Endothelial cell of umbilical vein (primary cell): ENCODE measurements around the gene CA4. TPM values are rescaled to one million over a fixed set of nuclear protein-coding genes. Genes with fewer than 3 reads are reported as not detected.

Experiments used
- BruUV-seq: library from RNA; stranded (reverse); fragments of 400-500 nt; replicated peaks from 2 replicates; lab custom pipeline; 2021; lab: Mats Ljungman, UMichigan
- CTCF ChIA-PET: fragments of 300-600, 350-600 bp; sonication (Branson Sonifier 250); formaldehyde crosslinking; loops from one replicate; lab custom pipeline; 2021; ENCODE audit warnings: antibody characterized with exemption, inconsistent platforms; lab: Charles Lee
- POLR2A ChIA-PET: fragments of 300-600, 350-600 bp; sonication (Branson Sonifier 250); formaldehyde crosslinking; loops from one replicate; lab custom pipeline; 2021; ENCODE audit warnings: antibody characterized with exemption, inconsistent platforms; lab: Charles Lee
- DNase-seq: peaks from one replicate; pipeline ENCODE4 v3.0.0-alpha.2; 2011; ENCODE audit warnings: low read depth, low spot score
- FAIRE-seq: peaks from 2 replicates; lab custom pipeline; 2011; peaks lifted over from hg19 to GRCh38; lab: Jason Lieb, UNC
- H2AFZ ChIP-seq: 2 replicates; pipeline ENCODE4 v1.6.0; 2012; ENCODE audit warnings: low read depth, low read length, control low read depth, inconsistent platforms
- H3K27ac ChIP-seq: 2 replicates; pipeline ENCODE4 v1.5.1; 2011; ENCODE audit warnings: low read depth, mild to moderate bottlenecking, control low read depth, low read length, moderate library complexity; ENCODE audit not compliant: insufficient read depth
- H3K27me3 ChIP-seq, 2 experiments: 2 replicates each; pipeline versions ENCODE4 v1.6.0 to v1.6.1; 2011; ENCODE audit warnings: low read length in 2 of 2, mixed read lengths in 1 of 2; ENCODE audit not compliant: control insufficient read depth in 2 of 2, insufficient read depth in 2 of 2
- H3K36me3 ChIP-seq, 2 experiments: 2 replicates in 1 of 2; 3 replicates in 1 of 2; pipeline ENCODE4 v1.5.1; 2011; ENCODE audit warnings: low read length in 2 of 2, mild to moderate bottlenecking in 1 of 2, moderate library complexity in 1 of 2; ENCODE audit not compliant: control insufficient read depth in 2 of 2, insufficient read depth in 2 of 2; ENCODE audit errors: extremely low read depth in 1 of 2
- H3K4me1 ChIP-seq: 3 replicates; pipeline ENCODE4 v1.5.1; 2011; ENCODE audit warnings: mild to moderate bottlenecking, low read length; ENCODE audit not compliant: control insufficient read depth, insufficient read depth; ENCODE audit errors: extremely low read depth
- H3K4me2 ChIP-seq: 2 replicates; pipeline ENCODE4 v1.6.1; 2011; ENCODE audit warnings: low read length, control low read depth, mixed read lengths; ENCODE audit not compliant: insufficient read depth
- H3K4me3 ChIP-seq, 3 experiments: fragments of 200-600 bp in 1 of 3; sonication (generic), shearing (Covaris generic) in 1 of 3; replicated peaks in 1 of 3; 2 replicates each; pipeline ENCODE4 v1.5.1; 2011 to 2016; ENCODE audit warnings: control low read depth in 3 of 3, low read length in 3 of 3, mild to moderate bottlenecking in 2 of 3, inconsistent platforms in 1 of 3, low read depth in 1 of 3, moderate library complexity in 1 of 3; ENCODE audit not compliant: insufficient read depth in 1 of 3
- H3K79me2 ChIP-seq: 2 replicates; pipeline ENCODE4 v1.6.0; 2012; ENCODE audit warnings: low read length, inconsistent platforms; ENCODE audit not compliant: control insufficient read depth, insufficient read depth
- H3K9ac ChIP-seq: replicated peaks from 2 replicates; pipeline ENCODE3; 2011; ENCODE audit warnings: low read length, control low read depth; ENCODE audit not compliant: insufficient read depth; ENCODE audit errors: extremely low read depth
- H3K9me1 ChIP-seq: replicated peaks from 3 replicates; pipeline ENCODE4 v1.6.0; 2011; ENCODE audit warnings: mild to moderate bottlenecking, low read length; ENCODE audit not compliant: control insufficient read depth, insufficient read depth; ENCODE audit errors: extremely low read depth
- H3K9me3 ChIP-seq: replicated peaks from 2 replicates; pipeline ENCODE4 v1.5.1; 2012; ENCODE audit warnings: low read length, inconsistent platforms; ENCODE audit not compliant: control insufficient read depth, insufficient read depth
- H4K20me1 ChIP-seq: replicated peaks from 2 replicates; pipeline ENCODE3; 2011; ENCODE audit warnings: mild to moderate bottlenecking, low read length; ENCODE audit not compliant: control insufficient read depth, insufficient read depth; ENCODE audit errors: extremely low read depth
- EZH2 ChIP-seq: IDR thresholded peaks from 2 replicates; pipeline ENCODE4 v1.6.1; 2012; ENCODE audit warnings: borderline replicate concordance, low read depth, mild to moderate bottlenecking, moderate library complexity, low read length, inconsistent platforms; ENCODE audit not compliant: severe bottlenecking
- FOS ChIP-seq: IDR thresholded peaks from 2 replicates; pipeline ENCODE4 v1.6.1; 2011; ENCODE audit warnings: mild to moderate bottlenecking, low read length, moderate library complexity, borderline replicate concordance; ENCODE audit not compliant: insufficient read depth
- GATA2 ChIP-seq: IDR thresholded peaks from 2 replicates; pipeline ENCODE4 v1.7.0; 2011; ENCODE audit warnings: low read depth, mild to moderate bottlenecking, moderate library complexity, mixed read lengths, low read length; ENCODE audit not compliant: insufficient read length, insufficient read depth
- JUN ChIP-seq: IDR thresholded peaks from 2 replicates; pipeline ENCODE4 v1.6.1; 2011; ENCODE audit warnings: borderline replicate concordance, low read depth; ENCODE audit not compliant: insufficient read length, insufficient read depth
- MYC ChIP-seq: IDR thresholded peaks from one replicate; pipeline ENCODE4 v1.6.1; 2011; ENCODE audit warnings: mild to moderate bottlenecking, low read depth, low read length
- POLR2A ChIP-seq: IDR thresholded peaks from 2 replicates; pipeline ENCODE4 v1.6.1; 2012; ENCODE audit warnings: low read depth, mild to moderate bottlenecking, control low read depth, low read length
- POLR2AphosphoS5 ChIP-seq: IDR thresholded peaks from 2 replicates; pipeline ENCODE4 v1.6.1; 2012; ENCODE audit warnings: low read depth, mild to moderate bottlenecking, control low read depth, low read length, moderate library complexity; ENCODE audit not compliant: insufficient read depth
- dilution Hi-C: fragments of 300-500 bp; cut with MboI; formaldehyde crosslinking; loops from one replicate; pipeline ENCODE4 v1.15.0; 2019; ENCODE audit warnings: low sequenced_read_pairs; ENCODE audit not compliant: extremely low pct_ligation_motif_present
- intact Hi-C: fragments of 100-400 bp; cut with micrococcal nuclease; formaldehyde crosslinking; loops from one replicate; pipeline ENCODE4 v1.10.0; 2022
- polyA plus RNA-seq, 4 experiments: library from polyadenylated mRNA; depleted of rRNA in 3 of 4; stranded (reverse) in 3 of 4; unstranded in 1 of 4; fragments of >200 nt; gene quantifications; 2 replicates each; pipeline versions ENCODE4 v1.2.1 to v1.2.3, GENCODE V29; 2011 to 2012; ENCODE audit warnings: missing spikeins in 1 of 4
- total RNA-seq: library from RNA; stranded (reverse); gene quantifications from 2 replicates; pipeline ENCODE4 v1.2.3, GENCODE V29; 2021
- TF ChIP-seq, protein P1 (sequence below), 2 donors: IDR thresholded peaks; 1 replicate in 1 of 2; 2 replicates in 1 of 2; pipeline ENCODE4 v1.5.1; 2011; ENCODE audit warnings: low read length in 2 of 2, mild to moderate bottlenecking in 2 of 2, moderate library complexity in 2 of 2, control low read depth in 1 of 2, inconsistent platforms in 1 of 2, low read depth in 1 of 2; ENCODE audit not compliant: insufficient read depth in 1 of 2; ENCODE audit errors: extremely low read depth in 1 of 2
- TF ChIP-seq, protein P2 (sequence below): IDR thresholded peaks from 2 replicates; pipeline ENCODE4 v1.6.1; 2011; ENCODE audit not compliant: insufficient read depth, insufficient read length

Gene CA4
- total and polyA plus RNA-seq, 2 donors (not counting 3 experiments of a cell fraction or from before 2014, with no cell fraction given), result 0.17 to 0.29 TPM

DNA sequence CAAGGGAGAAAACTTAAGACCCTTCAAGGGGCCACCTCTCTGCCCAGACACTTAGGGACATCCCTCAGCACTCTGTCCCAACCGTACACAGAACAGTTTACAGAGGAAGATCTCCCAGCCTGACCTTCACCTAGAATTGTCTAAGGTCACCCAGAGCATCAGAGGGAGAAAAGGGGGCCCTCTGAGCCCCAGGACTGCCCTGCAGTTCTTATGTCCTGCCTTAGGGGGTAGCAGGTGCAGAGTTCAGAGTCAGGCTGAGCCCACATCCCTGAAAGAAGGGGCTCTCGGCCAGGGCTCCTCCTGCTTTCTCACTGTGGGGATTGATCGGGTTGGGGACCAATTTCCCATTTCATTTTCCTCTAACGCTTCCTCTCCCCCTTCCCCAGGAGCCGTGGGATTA lies 15.4 kb downstream of the CA4 start:
- Histone ChIP-seq H3K27me3 (no peaks in the 10 kb centered on the region), H3K4me1 (peaks cover 15% of the 10 kb centered on the region), H2AFZ (no peak overlapping the region), H3K4me2 (no peak overlapping the region), H3K9ac (no peak overlapping the region), H3K9me3 (no peaks in the 10 kb centered on the region), H3K9me1 (no peaks in the 10 kb centered on the region), H3K27ac (no peak overlapping the region), H3K4me3 (no peak overlapping the region), H3K79me2 (no peaks in the 10 kb centered on the region), H3K36me3 (no peaks in the 10 kb centered on the region), H4K20me1 (no peaks in the 10 kb centered on the region)
- DNase-seq, result no peak
- intact Hi-C loops (no loop called here), dilution Hi-C loops (no loop called here)
- ChIA-PET POLR2A (no interaction called here), CTCF (no interaction called here)
- no peak for FAIRE-seq
- TF ChIP-seq, protein P1, sequence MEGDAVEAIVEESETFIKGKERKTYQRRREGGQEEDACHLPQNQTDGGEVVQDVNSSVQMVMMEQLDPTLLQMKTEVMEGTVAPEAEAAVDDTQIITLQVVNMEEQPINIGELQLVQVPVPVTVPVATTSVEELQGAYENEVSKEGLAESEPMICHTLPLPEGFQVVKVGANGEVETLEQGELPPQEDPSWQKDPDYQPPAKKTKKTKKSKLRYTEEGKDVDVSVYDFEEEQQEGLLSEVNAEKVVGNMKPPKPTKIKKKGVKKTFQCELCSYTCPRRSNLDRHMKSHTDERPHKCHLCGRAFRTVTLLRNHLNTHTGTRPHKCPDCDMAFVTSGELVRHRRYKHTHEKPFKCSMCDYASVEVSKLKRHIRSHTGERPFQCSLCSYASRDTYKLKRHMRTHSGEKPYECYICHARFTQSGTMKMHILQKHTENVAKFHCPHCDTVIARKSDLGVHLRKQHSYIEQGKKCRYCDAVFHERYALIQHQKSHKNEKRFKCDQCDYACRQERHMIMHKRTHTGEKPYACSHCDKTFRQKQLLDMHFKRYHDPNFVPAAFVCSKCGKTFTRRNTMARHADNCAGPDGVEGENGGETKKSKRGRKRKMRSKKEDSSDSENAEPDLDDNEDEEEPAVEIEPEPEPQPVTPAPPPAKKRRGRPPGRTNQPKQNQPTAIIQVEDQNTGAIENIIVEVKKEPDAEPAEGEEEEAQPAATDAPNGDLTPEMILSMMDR (IDR thresholded peaks at IDR 0.05; ENCODE audit: extremely low read depth in 1 of 2, insufficient read depth in 1 of 2, low read depth in 1 of 2, low read length in 2 of 2), result no peak
- TF ChIP-seq MYC (no peak), JUN (no peak), POLR2A (no peak), GATA2 (no peak), FOS (no peak), POLR2AphosphoS5 (no peak), EZH2 (no peak)
- TF ChIP-seq, protein P2, sequence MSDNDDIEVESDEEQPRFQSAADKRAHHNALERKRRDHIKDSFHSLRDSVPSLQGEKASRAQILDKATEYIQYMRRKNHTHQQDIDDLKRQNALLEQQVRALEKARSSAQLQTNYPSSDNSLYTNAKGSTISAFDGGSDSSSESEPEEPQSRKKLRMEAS, result no peak
- BruUV-seq, result no TSS peak
